ENCODE data around the gene UBA1. TPM values are rescaled to one million over a fixed set of nuclear protein-coding genes. Genes with fewer than 3 reads are reported as not detected.

UBA1 gene
- polyA plus RNA-seq, 6 donors from 2014 or later: 151 to 190 (median 174) TPM

DNA sequence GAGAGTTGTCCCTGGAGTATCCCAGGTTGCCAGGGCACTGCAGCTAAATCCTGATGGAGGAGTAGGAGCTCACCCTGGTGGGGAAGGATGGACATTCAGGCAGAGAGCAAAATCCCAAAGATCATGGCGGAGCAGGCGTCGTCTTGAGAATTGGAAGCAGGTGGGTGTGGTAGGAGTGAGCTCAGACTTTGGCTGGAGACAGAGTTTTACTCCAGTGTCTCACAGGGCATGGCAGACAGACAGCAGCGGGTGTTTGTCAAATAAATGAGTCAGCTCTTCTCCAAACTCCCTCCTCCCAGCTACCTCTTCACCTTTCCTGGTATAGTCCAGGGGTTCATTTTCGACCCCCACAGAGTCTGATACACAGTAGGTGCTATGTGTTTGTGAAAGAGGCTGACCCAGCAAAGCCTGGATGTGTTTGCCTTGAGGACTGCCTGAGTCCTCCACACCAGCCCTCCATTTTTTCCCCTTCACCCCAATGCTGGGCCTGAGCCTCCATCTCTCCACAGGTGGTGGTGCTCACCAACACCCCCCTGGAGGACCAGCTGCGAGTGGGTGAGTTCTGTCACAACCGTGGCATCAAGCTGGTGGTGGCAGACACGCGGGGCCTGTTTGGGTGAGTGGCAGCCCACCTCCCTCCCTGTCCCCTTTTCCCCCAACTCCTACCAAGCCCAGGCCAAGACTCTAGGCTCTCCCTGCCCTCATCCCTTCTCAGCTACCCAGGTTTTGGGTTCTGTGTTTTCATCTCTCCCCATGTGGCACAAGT lies 6.9 kb downstream of the UBA1 start:
- Mint-ChIP-seq H3K9me3 (no peaks in the 10 kb centered on the region), H3K27me3 (no peaks in the 10 kb centered on the region), H3K36me3 (peaks cover 15 to 67% of the 10 kb centered on the region in 2 donors), H3K4me3 (peak overlapping the region in 2 of 8 donors; percentile 4 to 18), H3K27ac (peak overlapping the region in 3 of 6 donors; percentile 20 to 73 (median 41)), H3K4me1 (peaks cover 27 to 38% (median 32%) of the 10 kb centered on the region in 3 donors)
- DNase-seq (no peak), ATAC-seq (ENCODE audit: low read depth in 2 of 2) (no peak)

DNA sequence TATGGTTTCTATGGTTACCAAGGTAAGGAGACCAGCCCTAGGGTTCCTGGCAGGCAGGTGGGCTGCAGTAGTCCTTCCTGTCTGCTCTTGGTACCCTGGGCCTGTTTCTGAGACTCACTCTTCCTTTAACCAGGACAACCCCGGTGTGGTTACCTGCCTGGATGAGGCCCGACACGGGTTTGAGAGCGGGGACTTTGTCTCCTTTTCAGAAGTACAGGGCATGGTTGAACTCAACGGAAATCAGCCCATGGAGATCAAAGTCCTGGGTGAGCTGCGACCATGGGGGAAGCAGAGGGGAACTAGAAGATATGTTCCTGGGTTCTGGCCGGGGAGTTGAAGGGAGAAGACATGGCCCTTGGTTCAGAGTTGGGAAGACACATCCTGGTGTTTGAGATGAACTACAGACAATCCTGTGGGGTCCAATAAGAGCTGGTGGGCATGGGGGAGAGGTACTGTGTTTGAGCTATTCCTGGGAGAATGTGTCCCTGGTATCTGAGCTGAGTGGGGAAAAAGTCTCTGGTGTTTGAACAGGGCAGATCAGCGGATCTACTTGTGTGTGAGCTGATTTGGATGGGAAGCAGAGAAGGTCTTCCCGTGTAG lies 7.8 kb downstream of the UBA1 start:
- Mint-ChIP-seq H3K27ac (peak overlapping the region in 3 of 6 donors; percentile 8 to 61 (median 38)), H3K4me1 (peaks cover 18 to 30% (median 23%) of the 10 kb centered on the region in 3 donors), H3K27me3 (no peaks in the 10 kb centered on the region), H3K9me3 (no peaks in the 10 kb centered on the region), H3K4me3 (peak overlapping the region in 1 of 8 donors; percentile 18), H3K36me3 (peaks cover 16 to 68% of the 10 kb centered on the region in 2 donors)
- ATAC-seq (ENCODE audit: low read depth in 2 of 2): no peak
- DNase-seq: no peak

GRCh38 chrX:47202316-47202715 lies 8.7 kb downstream of the UBA1 start:
- Mint-ChIP-seq H3K27ac (peak overlapping the region in 1 of 6 donors; percentile 61), H3K27me3 (no peaks in the 10 kb centered on the region), H3K36me3 (peaks cover 25 to 77% of the 10 kb centered on the region in 2 donors), H3K9me3 (no peaks in the 10 kb centered on the region), H3K4me3 (peak overlapping the region in 1 of 8 donors; percentile 29), H3K4me1 (peaks cover 9 to 24% (median 14%) of the 10 kb centered on the region in 3 donors)
- DNase-seq (no peak), ATAC-seq (ENCODE audit: low read depth in 2 of 2) (no peak)

GRCh38 chrX:47202877-47203276 lies 9.2 kb downstream of the UBA1 start:
- H3K4me1 Mint-ChIP-seq: peaks cover 5 to 23% (median 9%) of the 10 kb centered on the region in 3 donors
- H3K9me3 Mint-ChIP-seq: no peaks in the 10 kb centered on the region
- H3K27me3 Mint-ChIP-seq: no peaks in the 10 kb centered on the region
- DNase-seq (no peak), ATAC-seq (ENCODE audit: low read depth in 2 of 2) (no peak)
- H3K4me3 Mint-ChIP-seq: no peak overlapping the region
- peaks cover 26 to 78% of the 10 kb centered on the region in 2 donors for H3K36me3 Mint-ChIP-seq
- H3K27ac Mint-ChIP-seq: peak overlapping the region in 2 of 6 donors; percentile 41 to 75

GRCh38 chrX:47204970-47205369 lies 11.3 kb downstream of the UBA1 start:
- peak overlapping the region in 3 of 6 donors; percentile 12 to 75 (median 43) for H3K27ac Mint-ChIP-seq
- H3K27me3 Mint-ChIP-seq: no peaks in the 10 kb centered on the region

GRCh38 chrX:47206316-47206715 lies 12.7 kb downstream of the UBA1 start:
- peaks cover 7 to 16% (median 8%) of the 10 kb centered on the region in 3 donors for H3K4me1 Mint-ChIP-seq
- H3K36me3 Mint-ChIP-seq: peaks cover 27 to 58% of the 10 kb centered on the region in 2 donors
- peak overlapping the region in 1 of 6 donors; percentile 47 for H3K27ac Mint-ChIP-seq
- H3K27me3 Mint-ChIP-seq: no peaks in the 10 kb centered on the region
- H3K4me3 Mint-ChIP-seq: peak overlapping the region in 1 of 8 donors; percentile 15
- no peak for DNase-seq
- no peaks in the 10 kb centered on the region for H3K9me3 Mint-ChIP-seq
- no peak for ATAC-seq (ENCODE audit: low read depth in 2 of 2)

More at GRCh38 chrX:47204970-47205369, 11.3 kb downstream of the UBA1 start:
- no peak for ATAC-seq (ENCODE audit: low read depth in 2 of 2)
- no peak for DNase-seq
- Mint-ChIP-seq H3K4me3 (no peak overlapping the region), H3K9me3 (no peaks in the 10 kb centered on the region), H3K4me1 (peaks cover 5 to 18% (median 7%) of the 10 kb centered on the region in 3 donors), H3K36me3 (peaks cover 26 to 65% of the 10 kb centered on the region in 2 donors)

GRCh38 chrX:47208108-47208507 lies 14.5 kb downstream of the UBA1 start:
- H3K36me3 Mint-ChIP-seq: peaks cover 36 to 58% of the 10 kb centered on the region in 2 donors
- no peaks in the 10 kb centered on the region for H3K27me3 Mint-ChIP-seq
- H3K4me1 Mint-ChIP-seq: peaks cover 0 to 20% (median 12%) of the 10 kb centered on the region in 3 donors
- H3K27ac Mint-ChIP-seq: peak overlapping the region in 3 of 6 donors; percentile 49 to 70 (median 50)
- ATAC-seq (ENCODE audit: low read depth in 2 of 2) (no peak), DNase-seq (no peak)
- no peaks in the 10 kb centered on the region for H3K9me3 Mint-ChIP-seq
- no peak overlapping the region for H3K4me3 Mint-ChIP-seq

- Mint-ChIP-seq H3K27ac (peak overlapping the region in 2 of 6 donors; percentile 44 to 84), H3K36me3 (peaks cover 36 to 55% of the 10 kb centered on the region in 2 donors)
Measured at GRCh38 chrX:47209508-47210238, 16.0 kb downstream of the UBA1 start.

DNA sequence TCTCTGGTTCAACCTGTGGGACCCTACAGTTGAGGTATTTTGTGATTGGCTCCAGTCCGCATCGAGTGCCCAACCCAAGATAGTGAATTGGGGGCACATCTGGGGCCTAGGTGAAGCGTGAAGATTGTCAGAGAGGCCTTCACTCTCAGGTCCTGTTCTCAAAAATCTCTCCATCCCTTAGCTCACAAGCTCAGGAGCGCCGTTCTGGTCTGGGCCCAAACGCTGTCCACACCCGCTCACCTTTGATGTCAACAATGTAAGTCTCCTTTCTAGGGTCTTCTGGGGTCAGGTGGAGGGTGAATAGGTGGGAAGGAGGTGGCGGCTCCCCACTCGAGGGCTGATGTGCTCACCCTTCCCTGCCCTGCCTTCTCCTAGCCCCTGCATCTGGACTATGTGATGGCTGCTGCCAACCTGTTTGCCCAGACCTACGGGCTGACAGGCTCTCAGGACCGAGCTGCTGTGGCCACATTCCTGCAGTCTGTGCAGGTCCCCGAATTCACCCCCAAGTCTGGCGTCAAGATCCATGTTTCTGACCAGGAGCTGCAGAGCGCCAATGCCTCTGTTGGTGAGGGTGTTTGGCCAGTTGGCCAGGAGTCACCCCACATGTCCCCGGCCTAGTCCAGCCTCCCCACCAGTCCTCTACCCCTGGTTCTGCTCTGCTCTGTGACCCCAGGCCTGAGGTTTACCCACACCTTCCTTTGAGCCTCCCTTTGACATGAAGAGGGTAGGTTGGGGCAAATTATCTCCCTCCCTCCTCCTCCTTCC lies 17.2 kb downstream of the UBA1 start:
- ATAC-seq (ENCODE audit: low read depth in 2 of 2): no peak
- Mint-ChIP-seq H3K4me1 (peaks cover 0 to 18% (median 7%) of the 10 kb centered on the region in 3 donors), H3K9me3 (no peaks in the 10 kb centered on the region), H3K4me3 (no peak overlapping the region), H3K27me3 (no peaks in the 10 kb centered on the region), H3K27ac (peak overlapping the region in 1 of 6 donors; percentile 4), H3K36me3 (peaks cover 31 to 53% of the 10 kb centered on the region in 2 donors)
- DNase-seq: no peak

More at GRCh38 chrX:47209508-47210238, 16.0 kb downstream of the UBA1 start:
- no peaks in the 10 kb centered on the region for H3K9me3 Mint-ChIP-seq
- no peak overlapping the region for H3K4me3 Mint-ChIP-seq
- ATAC-seq (ENCODE audit: low read depth in 2 of 2) (no peak), DNase-seq (no peak)
- H3K27me3 Mint-ChIP-seq: no peaks in the 10 kb centered on the region
- peaks cover 0 to 23% (median 12%) of the 10 kb centered on the region in 3 donors for H3K4me1 Mint-ChIP-seq

- ATAC-seq (ENCODE audit: low read depth in 2 of 2) (no peak), DNase-seq (no peak)
- H3K27ac Mint-ChIP-seq: peak overlapping the region in 1 of 6 donors; percentile 56
- no peaks in the 10 kb centered on the region for H3K27me3 Mint-ChIP-seq
- peaks cover 20 to 51% of the 10 kb centered on the region in 2 donors for H3K36me3 Mint-ChIP-seq
- peaks cover 15 to 28% (median 23%) of the 10 kb centered on the region in 3 donors for H3K4me1 Mint-ChIP-seq
- H3K9me3 Mint-ChIP-seq: no peaks in the 10 kb centered on the region
- H3K4me3 Mint-ChIP-seq: no peak overlapping the region
Measured at GRCh38 chrX:47212381-47213293, 19.0 kb downstream of the UBA1 start.

- ATAC-seq (ENCODE audit: low read depth in 2 of 2): no peak
- peaks cover 25 to 35% (median 30%) of the 10 kb centered on the region in 3 donors for H3K4me1 Mint-ChIP-seq
- no peak overlapping the region for H3K4me3 Mint-ChIP-seq
- peak overlapping the region in 1 of 6 donors; percentile 55 for H3K27ac Mint-ChIP-seq
- H3K27me3 Mint-ChIP-seq: no peaks in the 10 kb centered on the region
- peaks cover 20 to 51% of the 10 kb centered on the region in 2 donors for H3K36me3 Mint-ChIP-seq
- H3K9me3 Mint-ChIP-seq: no peaks in the 10 kb centered on the region
- DNase-seq: no peak
Measured at GRCh38 chrX:47214435-47215077, 20.9 kb downstream of the UBA1 start.
